SK-N-SH treated with all-trans-retinoic acid at 6 μM for 48 hours (cell line): ENCODE measurements around the gene VAV3.

Experiments
- ATAC-seq: fragments of 200-7000 bp; cut with Tn5 transposase; 3 replicates; pipeline ENCODE4 v1.9.1; 2020; ENCODE audit warnings: mild to moderate bottlenecking, moderate library complexity
- ARNTL ChIP-seq: fragments of 450-650 bp; formaldehyde crosslinking; IDR thresholded peaks from 2 replicates; pipeline ENCODE4 v1.5.0; 2020; ENCODE audit warnings: low read depth, mild to moderate bottlenecking, moderate library complexity, borderline replicate concordance
- BACH2 ChIP-seq: fragments of 250-450 bp; sonication (Bioruptor Pico); IDR thresholded peaks from 2 replicates; pipeline ENCODE4 v1.9.0; 2021; ENCODE audit warnings: mild to moderate bottlenecking, borderline replicate concordance
- CSDC2 ChIP-seq: fragments of 250-450 bp; sonication (Bioruptor Pico); IDR thresholded peaks from 2 replicates; pipeline ENCODE4 v1.5.0; 2020; ENCODE audit warnings: mild to moderate bottlenecking, moderate library complexity
- ESRRG ChIP-seq: fragments of 250-450 bp; sonication (Bioruptor Pico); IDR thresholded peaks from 2 replicates; pipeline ENCODE4 v1.6.1; 2021; ENCODE audit warnings: mild to moderate bottlenecking
- GLIS3 ChIP-seq: fragments of 250-450 bp; sonication (Bioruptor Pico); IDR thresholded peaks from 2 replicates; pipeline ENCODE4 v1.5.0; 2020; ENCODE audit warnings: mild to moderate bottlenecking, moderate library complexity
- ISL1 ChIP-seq: fragments of 250-450 bp; sonication (Bioruptor Pico); IDR thresholded peaks from 2 replicates; pipeline ENCODE4 v2.1.2; 2022; ENCODE audit warnings: mild to moderate bottlenecking, moderate library complexity
- OSR1 ChIP-seq: fragments of 250-450 bp; sonication (Bioruptor Pico); IDR thresholded peaks from 2 replicates; pipeline ENCODE4 v1.8.0; 2022; ENCODE audit warnings: moderate library complexity, mild to moderate bottlenecking, inconsistent platforms
- PATZ1 ChIP-seq: fragments of 250-450 bp; sonication (Bioruptor Pico); IDR thresholded peaks from 2 replicates; pipeline ENCODE4 v1.8.0; 2020; ENCODE audit warnings: mild to moderate bottlenecking, moderate library complexity, borderline replicate concordance
- PPARA ChIP-seq: fragments of 250-450 bp; sonication (Bioruptor Pico); IDR thresholded peaks from 2 replicates; pipeline ENCODE4 v1.5.0; 2020; ENCODE audit warnings: mild to moderate bottlenecking, borderline replicate concordance
- RARB ChIP-seq: fragments of 250-450 bp; sonication (Bioruptor Pico); IDR thresholded peaks from 2 replicates; pipeline ENCODE4 v1.8.0; 2021; ENCODE audit warnings: mild to moderate bottlenecking, moderate library complexity
- SNAI2 ChIP-seq: fragments of 250-450 bp; sonication (Bioruptor Pico); IDR thresholded peaks from 2 replicates; pipeline ENCODE4 v1.5.0; 2020; ENCODE audit warnings: mild to moderate bottlenecking, moderate library complexity
- TOX ChIP-seq: fragments of 250-450 bp; sonication (Bioruptor Pico); IDR thresholded peaks from 2 replicates; pipeline ENCODE4 v1.8.0; 2021; ENCODE audit warnings: mild to moderate bottlenecking, moderate library complexity, borderline replicate concordance
- TSHZ2 ChIP-seq: fragments of 250-450 bp; sonication (Bioruptor Pico); IDR thresholded peaks from 2 replicates; pipeline ENCODE4 v1.5.0; 2020; ENCODE audit warnings: mild to moderate bottlenecking, moderate library complexity
- ZC3H10 ChIP-seq: fragments of 250-450 bp; sonication (Bioruptor Pico); IDR thresholded peaks from 2 replicates; pipeline ENCODE4 v1.5.1; 2021; ENCODE audit warnings: mild to moderate bottlenecking, moderate library complexity
- ZFP3 ChIP-seq: fragments of 250-450 bp; sonication (Bioruptor Pico); IDR thresholded peaks from 2 replicates; pipeline ENCODE4 v1.5.0; 2020; ENCODE audit warnings: mild to moderate bottlenecking, moderate library complexity
- ZFP30 ChIP-seq: fragments of 450-650 bp; formaldehyde crosslinking; IDR thresholded peaks from 2 replicates; pipeline ENCODE4 v1.5.0; 2022; ENCODE audit warnings: mild to moderate bottlenecking, moderate library complexity
- ZNF565 ChIP-seq: fragments of 450-650 bp; formaldehyde crosslinking; conservative IDR thresholded peaks from 2 replicates; pipeline ENCODE4 v1.5.0; 2020; ENCODE audit warnings: low read depth, mild to moderate bottlenecking, moderate library complexity
- ZNF70 ChIP-seq: fragments of 450-650 bp; formaldehyde crosslinking; IDR thresholded peaks from 2 replicates; pipeline ENCODE4 v1.5.0; 2020; ENCODE audit warnings: mild to moderate bottlenecking, moderate library complexity
- ZNF8 ChIP-seq: fragments of 450-650 bp; formaldehyde crosslinking; IDR thresholded peaks from 2 replicates; pipeline ENCODE4 v1.5.0; 2020; ENCODE audit warnings: mild to moderate bottlenecking, moderate library complexity
- TF ChIP-seq, protein P1 (sequence below): fragments of 250-450 bp; sonication (Bioruptor Pico); IDR thresholded peaks from 2 replicates; pipeline ENCODE4 v1.5.1; 2020; ENCODE audit warnings: low read depth, mild to moderate bottlenecking, moderate library complexity
- TF ChIP-seq, protein P2 (sequence below): fragments of 250-450 bp; sonication (Bioruptor Pico); IDR thresholded peaks from 2 replicates; pipeline ENCODE4 v1.5.1; 2021; ENCODE audit warnings: mild to moderate bottlenecking, moderate library complexity
- TF ChIP-seq, protein P3 (sequence below): fragments of 250-450 bp; sonication (Bioruptor Pico); IDR thresholded peaks from 2 replicates; pipeline ENCODE4 v1.8.0; 2021; ENCODE audit warnings: low read depth, mild to moderate bottlenecking, moderate library complexity, borderline replicate concordance

The VAV3 gene

DNA sequence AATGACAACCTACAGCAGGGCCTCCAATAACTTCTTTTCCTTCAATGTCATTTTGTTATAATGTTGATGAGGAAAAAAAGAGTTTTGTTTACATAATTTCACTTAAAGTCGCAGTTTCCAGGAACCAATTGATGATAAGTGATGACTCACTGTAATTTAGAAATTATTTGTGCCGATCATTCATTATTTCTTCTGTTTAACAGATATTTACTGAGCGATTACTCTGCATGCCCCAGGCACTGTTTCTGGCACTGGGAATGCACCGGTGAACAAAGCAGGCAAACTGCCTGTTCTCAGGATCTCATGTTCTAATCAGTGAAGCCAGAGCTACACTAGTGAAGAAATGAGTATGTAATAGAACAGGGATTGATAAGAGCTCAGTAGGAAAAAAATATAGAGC is 420.7 kb downstream of the VAV3 start:
- ATAC-seq, result no peak
- no peak for TF ChIP-seq ZFP3 (CRISPR knock-in tag)
- no peak for TF ChIP-seq GLIS3 (CRISPR knock-in tag)
- TF ChIP-seq PATZ1, result no peak
- no peak for TF ChIP-seq BACH2 (CRISPR knock-in tag)
- TF ChIP-seq CSDC2 (CRISPR knock-in tag), result no peak
- no peak for TF ChIP-seq PPARA
- TF ChIP-seq OSR1 (CRISPR knock-in tag), result no peak
- no peak for TF ChIP-seq RARB (CRISPR knock-in tag)
- TF ChIP-seq TSHZ2, result no peak
- TF ChIP-seq, protein P1, sequence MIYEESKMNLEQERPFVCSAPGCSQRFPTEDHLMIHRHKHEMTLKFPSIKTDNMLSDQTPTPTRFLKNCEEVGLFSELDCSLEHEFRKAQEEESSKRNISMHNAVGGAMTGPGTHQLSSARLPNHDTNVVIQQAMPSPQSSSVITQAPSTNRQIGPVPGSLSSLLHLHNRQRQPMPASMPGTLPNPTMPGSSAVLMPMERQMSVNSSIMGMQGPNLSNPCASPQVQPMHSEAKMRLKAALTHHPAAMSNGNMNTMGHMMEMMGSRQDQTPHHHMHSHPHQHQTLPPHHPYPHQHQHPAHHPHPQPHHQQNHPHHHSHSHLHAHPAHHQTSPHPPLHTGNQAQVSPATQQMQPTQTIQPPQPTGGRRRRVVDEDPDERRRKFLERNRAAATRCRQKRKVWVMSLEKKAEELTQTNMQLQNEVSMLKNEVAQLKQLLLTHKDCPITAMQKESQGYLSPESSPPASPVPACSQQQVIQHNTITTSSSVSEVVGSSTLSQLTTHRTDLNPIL (CRISPR knock-in tag), result no peak
- TF ChIP-seq ZNF8 (CRISPR knock-in tag), result no peak
- no peak for TF ChIP-seq SNAI2 (CRISPR knock-in tag)
- TF ChIP-seq ISL1, result no peak
- no peak for TF ChIP-seq ARNTL (CRISPR knock-in tag)
- TF ChIP-seq, protein P2, sequence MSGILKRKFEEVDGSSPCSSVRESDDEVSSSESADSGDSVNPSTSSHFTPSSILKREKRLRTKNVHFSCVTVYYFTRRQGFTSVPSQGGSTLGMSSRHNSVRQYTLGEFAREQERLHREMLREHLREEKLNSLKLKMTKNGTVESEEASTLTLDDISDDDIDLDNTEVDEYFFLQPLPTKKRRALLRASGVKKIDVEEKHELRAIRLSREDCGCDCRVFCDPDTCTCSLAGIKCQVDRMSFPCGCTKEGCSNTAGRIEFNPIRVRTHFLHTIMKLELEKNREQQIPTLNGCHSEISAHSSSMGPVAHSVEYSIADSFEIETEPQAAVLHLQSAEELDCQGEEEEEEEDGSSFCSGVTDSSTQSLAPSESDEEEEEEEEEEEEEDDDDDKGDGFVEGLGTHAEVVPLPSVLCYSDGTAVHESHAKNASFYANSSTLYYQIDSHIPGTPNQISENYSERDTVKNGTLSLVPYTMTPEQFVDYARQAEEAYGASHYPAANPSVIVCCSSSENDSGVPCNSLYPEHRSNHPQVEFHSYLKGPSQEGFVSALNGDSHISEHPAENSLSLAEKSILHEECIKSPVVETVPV (CRISPR knock-in tag), result no peak
- TF ChIP-seq, protein P3, sequence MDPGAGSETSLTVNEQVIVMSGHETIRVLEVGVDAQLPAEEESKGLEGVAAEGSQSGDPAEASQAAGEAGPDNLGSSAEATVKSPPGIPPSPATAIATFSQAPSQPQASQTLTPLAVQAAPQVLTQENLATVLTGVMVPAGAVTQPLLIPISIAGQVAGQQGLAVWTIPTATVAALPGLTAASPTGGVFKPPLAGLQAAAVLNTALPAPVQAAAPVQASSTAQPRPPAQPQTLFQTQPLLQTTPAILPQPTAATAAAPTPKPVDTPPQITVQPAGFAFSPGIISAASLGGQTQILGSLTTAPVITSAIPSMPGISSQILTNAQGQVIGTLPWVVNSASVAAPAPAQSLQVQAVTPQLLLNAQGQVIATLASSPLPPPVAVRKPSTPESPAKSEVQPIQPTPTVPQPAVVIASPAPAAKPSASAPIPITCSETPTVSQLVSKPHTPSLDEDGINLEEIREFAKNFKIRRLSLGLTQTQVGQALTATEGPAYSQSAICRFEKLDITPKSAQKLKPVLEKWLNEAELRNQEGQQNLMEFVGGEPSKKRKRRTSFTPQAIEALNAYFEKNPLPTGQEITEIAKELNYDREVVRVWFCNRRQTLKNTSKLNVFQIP (CRISPR knock-in tag), result no peak
- no peak for TF ChIP-seq ZNF70 (CRISPR knock-in tag)
- no peak for TF ChIP-seq ZC3H10 (CRISPR knock-in tag)
- no peak for TF ChIP-seq TOX (CRISPR knock-in tag)
- no peak for TF ChIP-seq ZNF565

DNA sequence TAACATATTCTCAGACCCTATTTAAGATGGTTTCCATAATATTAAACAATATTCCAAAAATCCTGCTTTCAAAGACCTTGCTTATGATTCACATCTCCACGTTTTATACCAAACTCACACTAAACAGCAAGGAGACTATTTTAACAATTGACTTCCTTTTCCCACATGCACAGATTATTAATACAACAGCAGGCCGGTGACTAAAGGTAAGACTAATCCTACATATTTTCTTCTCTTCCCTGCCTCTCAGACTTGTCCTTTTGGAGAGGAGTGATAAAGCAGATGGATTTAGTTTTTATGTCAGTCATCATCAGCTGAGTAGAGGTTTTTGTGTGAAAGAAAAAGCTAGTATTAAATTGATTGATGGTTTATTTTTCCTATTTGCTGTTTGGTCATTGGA is 423.6 kb downstream of the VAV3 start:
- no peak for ATAC-seq
- TF ChIP-seq ZFP30 (CRISPR knock-in tag) (no peak), ESRRG (CRISPR knock-in tag) (no peak)

GRCh38 chr1:107538502-107538901 is 426.5 kb downstream of the VAV3 start:
- no peak for ATAC-seq
- TF ChIP-seq, protein P2 (CRISPR knock-in tag), result no peak
- TF ChIP-seq ZFP30 (CRISPR knock-in tag) (no peak), BACH2 (CRISPR knock-in tag) (no peak), ISL1 (no peak), OSR1 (CRISPR knock-in tag) (no peak), ZNF70 (CRISPR knock-in tag) (no peak), ZC3H10 (CRISPR knock-in tag) (no peak), CSDC2 (CRISPR knock-in tag) (no peak), ESRRG (CRISPR knock-in tag) (no peak)
